SK-N-SH (cell line): ENCODE results near the gene TBL1X. TPM values are rescaled to one million over a fixed set of nuclear protein-coding genes. Genes with fewer than 3 reads are reported as not detected.

ENCODE experiments used
- CTCF ChIA-PET: fragments of 300-600, 350-600 bp; formaldehyde crosslinking; extraction: SDS; loops from one replicate; lab custom pipeline; 2021; lab: Yijun Ruan, JAX
- POLR2A ChIA-PET: fragments of 350-600 bp; sonication (Branson Sonifier 250); formaldehyde crosslinking; extraction: SDS; loops from one replicate; lab custom pipeline; 2020; ENCODE audit warnings: antibody characterized with exemption, inconsistent platforms; lab: Yijun Ruan, JAX
- DNase-seq: peaks from one replicate; pipeline ENCODE4 v3.0.0; 2012
- H2AFZ ChIP-seq: fragments of 200-600 bp; sonication (generic); 2 replicates; pipeline ENCODE4 v1.8.1; 2016; ENCODE audit warnings: antibody characterized with exemption, mild to moderate bottlenecking, low read depth
- H3F3A ChIP-seq: fragments of 200-600 bp; sonication (generic); replicated peaks from 2 replicates; pipeline ENCODE3; 2016; ENCODE audit warnings: antibody characterized with exemption, mild to moderate bottlenecking; ENCODE audit not compliant: insufficient read depth
- H3K27ac ChIP-seq, 2 experiments: fragments of 200-500 bp in 1 of 2; fragments of 200-600 bp in 1 of 2; sonication (Bioruptor generic) in 1 of 2; sonication (generic), shearing (Covaris generic) in 1 of 2; 2 replicates each; pipeline versions ENCODE4 v1.5.1 to v1.6.1; 2014 to 2016; ENCODE audit warnings: low read depth in 2 of 2, inconsistent platforms in 1 of 2, low read length in 1 of 2, mild to moderate bottlenecking in 1 of 2, mixed read lengths in 1 of 2
- H3K27me3 ChIP-seq: fragments of 200-600 bp; sonication (generic), shearing (Covaris generic); 2 replicates; pipeline ENCODE4 v1.6.1; 2016; ENCODE audit warnings: mixed run types; ENCODE audit not compliant: insufficient read depth
- H3K36me3 ChIP-seq, 2 experiments: fragments of 200-500 bp in 1 of 2; fragments of 200-600 bp in 1 of 2; sonication (Bioruptor generic) in 1 of 2; sonication (generic) in 1 of 2; replicated peaks in 1 of 2; 2 replicates each; pipeline versions ENCODE3 to v1.5.1; 2014 to 2016; ENCODE audit warnings: low read length in 1 of 2, mild to moderate bottlenecking in 1 of 2; ENCODE audit not compliant: insufficient read depth in 2 of 2, control insufficient read depth in 1 of 2
- H3K4me1 ChIP-seq, 2 experiments: fragments of 200-500 bp in 1 of 2; fragments of 200-600 bp in 1 of 2; sonication (Bioruptor generic) in 1 of 2; sonication (generic), shearing (Covaris generic) in 1 of 2; 2 replicates each; pipeline versions ENCODE4 v1.5.1 to v1.6.1; 2014 to 2016; ENCODE audit warnings: low read depth in 1 of 2, low read length in 1 of 2, mixed run types in 1 of 2; ENCODE audit not compliant: insufficient read depth in 2 of 2, control insufficient read depth in 1 of 2
- H3K4me2 ChIP-seq: fragments of 200-600 bp; sonication (generic), shearing (Covaris generic); 2 replicates; pipeline ENCODE4 v1.6.1; 2017; ENCODE audit warnings: mixed run types
- H3K4me3 ChIP-seq, 2 experiments: fragments of 200-500 bp in 1 of 2; fragments of 200-600 bp in 1 of 2; sonication (Bioruptor generic) in 1 of 2; sonication (generic), shearing (Covaris generic) in 1 of 2; 2 replicates each; pipeline versions ENCODE4 v1.5.1 to v1.8.1; 2014 to 2016; ENCODE audit warnings: low read depth in 2 of 2, inconsistent platforms in 1 of 2, low read length in 1 of 2, mild to moderate bottlenecking in 1 of 2, mixed read lengths in 1 of 2, moderate library complexity in 1 of 2
- H3K79me2 ChIP-seq: fragments of 200-600 bp; sonication (generic); 2 replicates; pipeline ENCODE4 v1.8.1; 2017; ENCODE audit warnings: mild to moderate bottlenecking; ENCODE audit not compliant: insufficient read depth
- H3K9ac ChIP-seq: fragments of 200-600 bp; sonication (generic); 2 replicates; pipeline ENCODE4 v1.6.1; 2017; ENCODE audit warnings: mixed run types
- H3K9me2 ChIP-seq: fragments of 200-600 bp; sonication (generic); 2 replicates; pipeline ENCODE4 v1.6.1; 2017; ENCODE audit warnings: mixed run types
- H3K9me3 ChIP-seq: fragments of 200-600 bp; sonication (generic); 2 replicates; pipeline ENCODE4 v1.6.1; 2017; ENCODE audit warnings: mixed run types, mild to moderate bottlenecking, moderate library complexity
- H4K20me1 ChIP-seq: fragments of 200-600 bp; sonication (generic); 2 replicates; pipeline ENCODE4 v1.6.1; 2017; ENCODE audit warnings: mild to moderate bottlenecking, mixed run types; ENCODE audit not compliant: insufficient read depth
- CHD2 ChIP-seq: fragments of 150-350 bp; IDR thresholded peaks from 2 replicates; pipeline ENCODE4 v1.6.1; 2018; ENCODE audit warnings: low read length; ENCODE audit not compliant: partially characterized antibody
- CTCF ChIP-seq: fragments of 200-600 bp; sonication (generic); IDR thresholded peaks from 2 replicates; pipeline ENCODE4 v1.6.1; 2017; ENCODE audit warnings: antibody characterized with exemption, mild to moderate bottlenecking, moderate library complexity
- ELF1 ChIP-seq: IDR thresholded peaks from 2 replicates; pipeline ENCODE4 v1.4.0; 2012
- EP300 ChIP-seq, 2 experiments: IDR thresholded peaks; 2 replicates each; pipeline versions ENCODE4 v1.4.0 to v1.6.1; 2012; ENCODE audit warnings: borderline replicate concordance in 1 of 2, low read depth in 1 of 2, low read length in 1 of 2
- EZH2phosphoT487 ChIP-seq: fragments of 200-600 bp; sonication (generic); IDR thresholded peaks from 2 replicates; pipeline ENCODE4 v1.6.1; 2017; ENCODE audit warnings: low read depth, mixed run types, mild to moderate bottlenecking, antibody characterized with exemption, moderate library complexity, borderline replicate concordance
- FOSL2 ChIP-seq: IDR thresholded peaks from 2 replicates; pipeline ENCODE4 v1.4.0; 2012; ENCODE audit warnings: low read depth, mild to moderate bottlenecking, moderate library complexity, borderline replicate concordance
- FOXJ3 ChIP-seq: sonication (generic); formaldehyde crosslinking; IDR thresholded peaks from 2 replicates; pipeline ENCODE4 v1.5.1; 2020; ENCODE audit warnings: mild to moderate bottlenecking, missing genetic modification reagents
- FOXM1 ChIP-seq: IDR thresholded peaks from 2 replicates; pipeline ENCODE4 v1.4.0; 2012; ENCODE audit warnings: low read depth, mild to moderate bottlenecking
- GATA2 ChIP-seq: sonication (generic); formaldehyde crosslinking; IDR thresholded peaks from 2 replicates; pipeline ENCODE4 v1.5.0; 2020; ENCODE audit warnings: mild to moderate bottlenecking, missing genetic modification reagents
- MXI1 ChIP-seq: IDR thresholded peaks from 2 replicates; pipeline ENCODE4 v1.6.1; 2012; ENCODE audit warnings: mild to moderate bottlenecking, low read depth, low read length, improper control_type of control experiment
- NFIC ChIP-seq: IDR thresholded peaks from 2 replicates; pipeline ENCODE4 v1.4.0; 2012; ENCODE audit warnings: borderline replicate concordance
- NRF1 ChIP-seq: IDR thresholded peaks from 2 replicates; pipeline ENCODE4 v1.6.1; 2012; ENCODE audit warnings: low read depth, mild to moderate bottlenecking, low read length
- POLR2AphosphoS5 ChIP-seq: IDR thresholded peaks from 2 replicates; pipeline ENCODE4 v1.6.1; 2012; ENCODE audit warnings: low read depth, low read length
- RCOR1 ChIP-seq: fragments of 150-350 bp; IDR thresholded peaks from 2 replicates; pipeline ENCODE4 v1.6.1; 2017; ENCODE audit warnings: antibody characterized with exemption, low read length
- RXRA ChIP-seq: IDR thresholded peaks from 2 replicates; pipeline ENCODE4 v1.4.0; 2012; ENCODE audit warnings: low read depth, mild to moderate bottlenecking, borderline replicate concordance
- SIN3A ChIP-seq: IDR thresholded peaks from 2 replicates; pipeline ENCODE4 v1.6.1; 2012; ENCODE audit warnings: low read depth, mild to moderate bottlenecking, low read length, moderate library complexity, borderline replicate concordance
- TEAD4 ChIP-seq: IDR thresholded peaks from 2 replicates; pipeline ENCODE4 v1.4.0; 2012; ENCODE audit warnings: mild to moderate bottlenecking, borderline replicate concordance; ENCODE audit not compliant: insufficient read depth
- ZBTB33 ChIP-seq: IDR thresholded peaks from 2 replicates; pipeline ENCODE4 v1.4.0; 2012; ENCODE audit warnings: low read depth, borderline replicate concordance
- WGBS: methylation state at CpG from one replicate; pipeline ENCODE4 v1.1.6; 2017; ENCODE audit warnings: low lambda C conversion rate; 5-methylcytosine and 5-hydroxymethylcytosine counted together
- polyA plus RNA-seq, 3 experiments: library from polyadenylated mRNA; depleted of rRNA; stranded (reverse); fragments of >200 nt; gene quantifications; 2 replicates each; pipeline ENCODE4 v1.2.3, GENCODE V29; 2012
- TF ChIP-seq, protein P1 (sequence below): IDR thresholded peaks from 2 replicates; pipeline ENCODE4 v1.6.1; 2012; ENCODE audit warnings: mild to moderate bottlenecking, low read depth, low read length, moderate library complexity
- TF ChIP-seq, protein P2 (sequence below): IDR thresholded peaks from 2 replicates; pipeline ENCODE4 v1.4.0; 2012; ENCODE audit warnings: low read depth

The TBL1X gene
- polyA plus RNA-seq, 1 of the 3 experiments (the other 2 are of a cell fraction): 10.6 TPM

- TF ChIP-seq ZBTB33 (no peak), FOXJ3 (CRISPR knock-in tag) (no peak), FOXM1 (no peak)
Observed at GRCh38 chrX:9706421-9706820, 241.6 kb downstream of the TBL1X start (continued).

- Histone ChIP-seq H3F3A (no peaks in the 10 kb centered on the region), H3K9me2 (no peaks in the 10 kb centered on the region), H3K9ac (no peak overlapping the region), H3K4me3 (no peak overlapping the region)
- CTCF ChIA-PET: interaction anchor here (1.0 to 2.4 kb wide), 2 partner anchors 8 to 828 kb away, joined by 3 to 12 read pairs; no protein-coding TSS in a partner anchor
- DNase-seq: no peak
- no peak for TF ChIP-seq ELF1
- TF ChIP-seq FOSL2: no peak
- TF ChIP-seq FOXJ3 (CRISPR knock-in tag): no peak
- TF ChIP-seq GATA2 (CRISPR knock-in tag): no peak
- TF ChIP-seq, protein P1, sequence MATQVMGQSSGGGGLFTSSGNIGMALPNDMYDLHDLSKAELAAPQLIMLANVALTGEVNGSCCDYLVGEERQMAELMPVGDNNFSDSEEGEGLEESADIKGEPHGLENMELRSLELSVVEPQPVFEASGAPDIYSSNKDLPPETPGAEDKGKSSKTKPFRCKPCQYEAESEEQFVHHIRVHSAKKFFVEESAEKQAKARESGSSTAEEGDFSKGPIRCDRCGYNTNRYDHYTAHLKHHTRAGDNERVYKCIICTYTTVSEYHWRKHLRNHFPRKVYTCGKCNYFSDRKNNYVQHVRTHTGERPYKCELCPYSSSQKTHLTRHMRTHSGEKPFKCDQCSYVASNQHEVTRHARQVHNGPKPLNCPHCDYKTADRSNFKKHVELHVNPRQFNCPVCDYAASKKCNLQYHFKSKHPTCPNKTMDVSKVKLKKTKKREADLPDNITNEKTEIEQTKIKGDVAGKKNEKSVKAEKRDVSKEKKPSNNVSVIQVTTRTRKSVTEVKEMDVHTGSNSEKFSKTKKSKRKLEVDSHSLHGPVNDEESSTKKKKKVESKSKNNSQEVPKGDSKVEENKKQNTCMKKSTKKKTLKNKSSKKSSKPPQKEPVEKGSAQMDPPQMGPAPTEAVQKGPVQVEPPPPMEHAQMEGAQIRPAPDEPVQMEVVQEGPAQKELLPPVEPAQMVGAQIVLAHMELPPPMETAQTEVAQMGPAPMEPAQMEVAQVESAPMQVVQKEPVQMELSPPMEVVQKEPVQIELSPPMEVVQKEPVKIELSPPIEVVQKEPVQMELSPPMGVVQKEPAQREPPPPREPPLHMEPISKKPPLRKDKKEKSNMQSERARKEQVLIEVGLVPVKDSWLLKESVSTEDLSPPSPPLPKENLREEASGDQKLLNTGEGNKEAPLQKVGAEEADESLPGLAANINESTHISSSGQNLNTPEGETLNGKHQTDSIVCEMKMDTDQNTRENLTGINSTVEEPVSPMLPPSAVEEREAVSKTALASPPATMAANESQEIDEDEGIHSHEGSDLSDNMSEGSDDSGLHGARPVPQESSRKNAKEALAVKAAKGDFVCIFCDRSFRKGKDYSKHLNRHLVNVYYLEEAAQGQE: no peak
- no peak for TF ChIP-seq CHD2
- no peak for TF ChIP-seq SIN3A
- no peak for TF ChIP-seq NFIC
- no peak for TF ChIP-seq MXI1
- TF ChIP-seq, protein P2, sequence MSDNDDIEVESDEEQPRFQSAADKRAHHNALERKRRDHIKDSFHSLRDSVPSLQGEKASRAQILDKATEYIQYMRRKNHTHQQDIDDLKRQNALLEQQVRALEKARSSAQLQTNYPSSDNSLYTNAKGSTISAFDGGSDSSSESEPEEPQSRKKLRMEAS: no peak
- no peak for TF ChIP-seq CTCF
- no peak for TF ChIP-seq RXRA
- TF ChIP-seq TEAD4: no peak
- TF ChIP-seq RCOR1: no peak
- TF ChIP-seq FOXM1: no peak
- TF ChIP-seq NRF1: no peak
- no peak for TF ChIP-seq EP300 (IDR thresholded peaks at IDR 0.05; ENCODE audit: borderline replicate concordance in 1 of 2, low read depth in 1 of 2, low read length in 1 of 2)
- no peak for TF ChIP-seq EZH2phosphoT487
- TF ChIP-seq ZBTB33: no peak
- TF ChIP-seq POLR2AphosphoS5: no peak
- TF ChIP-seq, all 33 proteins: peak for 0
- 44% methylated on average over 13 of the region's 13 CpGs for WGBS
- no peak overlapping the region for H3K4me2 ChIP-seq
- POLR2A ChIA-PET: no interaction called here
- no peaks in the 10 kb centered on the region for H4K20me1 ChIP-seq
- no peak overlapping the region for H3K27ac ChIP-seq
- H2AFZ ChIP-seq: no peak overlapping the region
- H3K79me2 ChIP-seq: no peaks in the 10 kb centered on the region
- peaks cover 2 to 3% of the 10 kb centered on the region in 2 experiments for H3K36me3 ChIP-seq
- H3K9me3 ChIP-seq: no peaks in the 10 kb centered on the region
- H3K4me1 ChIP-seq: no peaks in the 10 kb centered on the region
- H3K27me3 ChIP-seq: no peaks in the 10 kb centered on the region; the same call in 1 of the 2 replicates
Observed at GRCh38 chrX:9707306-9708033, 242.6 kb downstream of the TBL1X start.
